Upper lobe of left lung (tissue), 4 donors: ENCODE results near the gene GAB2.

Experiments used
- POLR2A ChIP-seq, 4 donors: fragments of 450-650 bp; IDR thresholded peaks; one replicate each; pipeline ENCODE4 v1.5.1; 2016 to 2017; ENCODE audit warnings: antibody characterized with exemption in 4 of 4, mild to moderate bottlenecking in 2 of 4
- TF ChIP-seq, protein P1 (sequence below), 6 experiments: fragments of 450-650 bp in 4 of 6; fragments of 200-600 bp in 2 of 6; sonication (generic) in 2 of 6; IDR thresholded peaks; one replicate each; pipeline ENCODE4 v1.5.1; 2016 to 2019; ENCODE audit warnings: antibody characterized with exemption in 6 of 6

DNA sequence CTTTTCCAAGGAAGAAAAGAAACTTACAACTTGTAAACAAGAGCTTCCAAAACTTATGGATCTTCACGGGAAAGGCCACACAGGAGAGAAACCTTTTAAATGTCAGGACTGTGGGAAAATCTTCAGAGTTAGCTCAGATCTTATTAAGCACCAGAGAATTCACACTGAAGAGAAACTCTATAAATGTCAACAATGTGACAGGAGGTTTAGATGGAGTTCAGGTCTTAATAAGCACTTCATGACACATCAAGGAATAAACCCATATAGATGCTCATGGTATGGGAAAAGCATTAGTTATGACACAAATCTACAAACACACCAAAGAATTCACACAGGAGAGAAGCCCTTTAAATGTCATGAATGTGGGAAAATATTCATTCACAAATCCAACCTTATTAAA lies 32.4 kb downstream of the GAB2 start:
- TF ChIP-seq, protein P1, sequence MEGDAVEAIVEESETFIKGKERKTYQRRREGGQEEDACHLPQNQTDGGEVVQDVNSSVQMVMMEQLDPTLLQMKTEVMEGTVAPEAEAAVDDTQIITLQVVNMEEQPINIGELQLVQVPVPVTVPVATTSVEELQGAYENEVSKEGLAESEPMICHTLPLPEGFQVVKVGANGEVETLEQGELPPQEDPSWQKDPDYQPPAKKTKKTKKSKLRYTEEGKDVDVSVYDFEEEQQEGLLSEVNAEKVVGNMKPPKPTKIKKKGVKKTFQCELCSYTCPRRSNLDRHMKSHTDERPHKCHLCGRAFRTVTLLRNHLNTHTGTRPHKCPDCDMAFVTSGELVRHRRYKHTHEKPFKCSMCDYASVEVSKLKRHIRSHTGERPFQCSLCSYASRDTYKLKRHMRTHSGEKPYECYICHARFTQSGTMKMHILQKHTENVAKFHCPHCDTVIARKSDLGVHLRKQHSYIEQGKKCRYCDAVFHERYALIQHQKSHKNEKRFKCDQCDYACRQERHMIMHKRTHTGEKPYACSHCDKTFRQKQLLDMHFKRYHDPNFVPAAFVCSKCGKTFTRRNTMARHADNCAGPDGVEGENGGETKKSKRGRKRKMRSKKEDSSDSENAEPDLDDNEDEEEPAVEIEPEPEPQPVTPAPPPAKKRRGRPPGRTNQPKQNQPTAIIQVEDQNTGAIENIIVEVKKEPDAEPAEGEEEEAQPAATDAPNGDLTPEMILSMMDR (IDR thresholded peaks at IDR 0.05), result no peak
- no peak for TF ChIP-seq POLR2A (IDR thresholded peaks at IDR 0.05)
